ENCODE results near the gene DYNLT1.

- TF ChIP-seq POLR2A (IDR thresholded peaks at IDR 0.05; ENCODE audit: low read depth, low read length) (no peak), CEBPB (IDR thresholded peaks at IDR 0.05; ENCODE audit: low read depth, low read length) (no peak), CTCF (conservative IDR thresholded peaks at IDR 0.05; ENCODE audit: low read depth, low read length) (no peak), FOS (IDR thresholded peaks at IDR 0.05; ENCODE audit: low read depth, low read length) (no peak), RAD21 (IDR thresholded peaks at IDR 0.05; ENCODE audit: low read length) (no peak), NFE2L2 (IDR thresholded peaks at IDR 0.05; ENCODE audit: low read depth, low read length) (no peak), RFX5 (IDR thresholded peaks at IDR 0.05; ENCODE audit: low read depth, low read length) (no peak), BHLHE40 (IDR thresholded peaks at IDR 0.05; ENCODE audit: low read depth, low read length) (no peak)
Observed at GRCh38 chr6:158620963-158621693, 23.4 kb downstream of the DYNLT1 start.

Data from IMR-90 (cell line).